K562 (cell line): ENCODE results near the gene EEA1.

Experiments used
- ATF3 ChIP-seq, 2 experiments: fragments of 450-650 bp in 1 of 2; sonication (generic) in 1 of 2; formaldehyde crosslinking in 1 of 2; IDR thresholded peaks in 1 of 2; conservative IDR thresholded peaks in 1 of 2; 2 replicates each; pipeline versions ENCODE4 v1.6.1 to v1.8.1; 2016 to 2023; ENCODE audit warnings: mild to moderate bottlenecking in 2 of 2, moderate library complexity in 2 of 2, inconsistent platforms in 1 of 2, missing genetic modification reagents in 1 of 2
- BRD4 ChIP-seq: fragments of 200-600 bp; sonication (generic); IDR thresholded peaks from 2 replicates; pipeline ENCODE4 v1.6.1; 2017; ENCODE audit warnings: inconsistent platforms
- CTCF ChIP-seq, 3 experiments: IDR thresholded peaks in 2 of 3; conservative IDR thresholded peaks in 1 of 3; 2 replicates each; pipeline ENCODE4 v1.5.1; 2011 to 2012; ENCODE audit warnings: low read length in 3 of 3, mild to moderate bottlenecking in 3 of 3, control low read depth in 2 of 3, improper control_type of control experiment in 1 of 3, inconsistent platforms in 1 of 3, low read depth in 1 of 3, mixed read lengths in 1 of 3, moderate library complexity in 1 of 3; ENCODE audit not compliant: insufficient read depth in 2 of 3
- FOXO4 ChIP-seq: fragments of 450-650 bp; formaldehyde crosslinking; IDR thresholded peaks from 2 replicates; pipeline ENCODE4 v1.4.0; 2020; ENCODE audit warnings: mild to moderate bottlenecking, moderate library complexity
- GABPB1 ChIP-seq: sonication (generic); formaldehyde crosslinking; IDR thresholded peaks from 2 replicates; pipeline ENCODE4 v1.8.0; 2022; ENCODE audit warnings: mild to moderate bottlenecking, missing genetic modification reagents
- KLF16 ChIP-seq: IDR thresholded peaks from 2 replicates; pipeline ENCODE4 v1.6.1; 2016; ENCODE audit warnings: antibody characterized with exemption
- PKNOX1 ChIP-seq: fragments of 450-650 bp; IDR thresholded peaks from 2 replicates; pipeline ENCODE4 v1.6.1; 2016
- YY1 ChIP-seq, 3 experiments: IDR thresholded peaks; 2 replicates each; pipeline ENCODE4 v1.6.1; 2011; ENCODE audit warnings: low read length in 2 of 3, mild to moderate bottlenecking in 2 of 3, moderate library complexity in 2 of 3, borderline replicate concordance in 1 of 3, control low read depth in 1 of 3, low read depth in 1 of 3; ENCODE audit not compliant: insufficient read depth in 3 of 3, insufficient replicate concordance in 2 of 3, control insufficient read depth in 1 of 3, insufficient read length in 1 of 3; ENCODE audit errors: extremely low read depth in 1 of 3

- no peak for TF ChIP-seq PKNOX1
- no peak for TF ChIP-seq CTCF (IDR thresholded peaks at IDR 0.05 in 2 of 3, conservative IDR thresholded peaks at IDR 0.05 in 1 of 3; ENCODE audit: insufficient read depth in 2 of 3, low read depth in 1 of 3, low read length in 3 of 3)
- TF ChIP-seq GABPB1 (CRISPR knock-in tag), result no peak
- no peak for TF ChIP-seq ATF3 (IDR thresholded peaks at IDR 0.05)
- no peak for TF ChIP-seq ATF3 (CRISPR knock-in tag; conservative IDR thresholded peaks at IDR 0.05)
- TF ChIP-seq YY1 (IDR thresholded peaks at IDR 0.05; ENCODE audit: borderline replicate concordance in 1 of 3, control insufficient read depth in 1 of 3, extremely low read depth in 1 of 3, insufficient read depth in 3 of 3, insufficient read length in 1 of 3, insufficient replicate concordance in 2 of 3, low read depth in 1 of 3, low read length in 2 of 3), result no peak
- TF ChIP-seq FOXO4, result no peak
- no peak for TF ChIP-seq KLF16
- no peak for TF ChIP-seq BRD4
Observed at GRCh38 chr12:92743026-92743425, 186.1 kb downstream of the EEA1 start.
